Bone marrow (tissue), 2 donors: ENCODE measurements around the gene NGF.

ENCODE experiments used
- DNase-seq, 2 donors: peaks; one replicate each; lab custom pipeline; 2025; lab: John Stamatoyannopoulos, UW

The NGF gene

DNA sequence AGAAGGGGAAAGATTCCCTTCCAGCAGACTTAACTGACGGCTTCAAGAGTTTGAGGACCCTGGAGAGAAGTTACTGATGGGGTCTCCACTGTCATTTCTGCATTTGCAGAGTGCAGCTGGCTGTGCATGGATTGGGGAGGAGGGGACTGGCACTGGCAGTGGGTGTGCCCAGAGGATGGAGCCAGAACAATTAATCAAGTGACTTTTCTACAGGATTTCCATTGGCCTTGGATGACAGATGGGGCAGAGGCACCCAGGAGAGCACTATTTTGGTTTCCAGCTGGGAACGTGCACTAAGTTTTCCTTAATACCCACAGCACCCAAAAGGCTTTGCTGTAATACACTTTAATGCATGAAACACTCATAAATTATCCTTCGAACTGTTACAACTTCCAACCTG is 1.3 kb downstream of the NGF start:
- no peak for DNase-seq

DNA sequence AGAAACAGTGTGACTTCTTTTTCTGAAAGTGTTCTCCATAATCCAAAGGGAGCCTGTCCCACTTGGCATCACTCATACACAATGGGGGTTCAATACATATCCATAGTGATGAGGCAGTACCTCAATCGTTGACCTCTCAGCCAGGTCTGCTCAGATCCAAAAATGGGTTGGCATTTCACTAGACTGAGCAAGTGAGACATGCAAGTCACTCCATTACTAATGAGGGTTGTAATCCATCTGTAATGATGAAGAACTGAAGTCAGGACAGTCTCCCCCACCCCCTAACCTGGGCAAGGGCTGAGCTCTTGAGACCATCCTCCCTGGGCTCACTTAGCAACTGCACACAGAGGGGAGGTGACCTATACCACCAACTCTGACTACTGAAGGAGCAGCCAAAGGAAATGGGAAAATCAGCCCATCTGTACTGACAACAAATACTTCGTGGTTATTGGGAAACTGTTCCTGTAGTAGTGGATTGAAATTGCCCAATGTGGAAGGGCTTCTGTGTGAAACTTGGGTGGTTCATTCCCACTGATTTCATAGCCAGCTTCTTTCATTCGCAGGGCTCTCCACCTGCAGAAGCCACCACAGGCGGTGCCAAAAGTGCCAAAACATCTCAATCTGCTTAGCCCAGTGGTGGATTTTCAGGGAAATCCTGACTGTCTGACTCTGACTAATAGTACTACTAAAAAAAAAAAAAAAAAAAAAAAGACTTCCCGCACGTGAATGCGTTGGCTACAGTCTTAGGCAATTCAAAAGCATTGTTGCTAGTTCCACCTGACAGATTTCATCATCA is 5.0 kb downstream of the NGF start:
- no peak for DNase-seq

DNA sequence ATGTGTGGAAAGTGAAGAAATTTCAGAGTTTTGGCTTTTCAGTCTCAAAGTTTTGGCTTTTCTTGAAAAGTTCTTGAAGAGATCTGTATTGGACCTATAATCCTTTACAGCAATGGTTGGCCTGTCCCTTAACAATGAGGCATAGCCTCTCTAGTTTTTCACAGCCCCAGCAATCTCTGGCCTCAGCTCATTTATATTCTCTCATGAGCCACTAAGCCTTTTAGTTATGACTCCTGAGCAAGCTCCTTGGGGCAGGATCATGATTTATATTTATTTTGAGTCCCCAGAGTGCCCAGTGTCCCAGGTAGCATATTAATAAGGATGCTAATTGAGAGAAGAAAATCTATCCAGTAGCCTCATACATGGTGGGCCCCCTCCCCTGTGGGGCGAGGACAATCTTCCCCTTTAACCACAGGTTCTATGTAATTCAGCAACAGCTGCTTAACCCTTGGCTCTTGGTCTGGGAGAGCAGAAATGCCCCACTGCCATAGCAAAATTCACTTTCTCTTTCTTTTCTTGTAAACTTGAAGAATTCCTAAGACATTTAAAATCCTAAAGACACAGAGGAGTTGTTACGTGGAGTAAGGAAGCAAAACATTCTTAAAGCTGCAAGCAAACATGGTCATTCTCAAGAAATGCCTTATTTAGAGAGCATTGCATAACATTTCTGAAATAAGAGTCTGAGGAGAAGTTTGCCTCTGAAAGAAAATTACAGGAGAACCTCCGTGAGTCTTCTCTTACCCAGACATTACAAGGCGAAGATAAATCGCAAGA is 6.3 kb downstream of the NGF start:
- DNase-seq = no peak

DNA sequence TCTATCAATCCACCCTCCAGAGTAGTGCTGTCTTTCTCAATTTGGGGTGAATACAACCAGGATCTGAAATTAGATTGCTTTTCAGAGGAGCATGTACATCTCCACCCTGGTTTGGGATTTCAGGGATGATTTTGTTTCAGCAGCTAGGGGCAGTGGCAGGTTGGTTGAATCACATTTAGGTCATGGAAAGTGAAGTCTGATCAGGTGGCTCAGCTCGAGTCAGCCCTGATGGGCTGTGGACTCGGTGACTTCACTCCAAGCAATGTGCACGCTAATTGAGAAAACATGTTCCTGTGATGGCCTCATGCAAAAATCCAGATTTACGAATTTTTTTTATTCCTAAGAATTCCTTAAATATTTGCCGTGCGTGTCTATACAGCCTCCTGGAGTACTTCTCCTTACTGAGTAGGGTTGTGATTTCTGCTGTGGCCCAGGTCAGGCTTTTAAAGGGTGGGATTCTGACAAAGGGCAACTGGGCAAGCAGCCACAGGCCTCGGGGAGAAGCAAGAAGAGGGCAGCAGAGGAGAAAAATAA is 7.5 kb downstream of the NGF start:
- DNase-seq = no peak

DNA sequence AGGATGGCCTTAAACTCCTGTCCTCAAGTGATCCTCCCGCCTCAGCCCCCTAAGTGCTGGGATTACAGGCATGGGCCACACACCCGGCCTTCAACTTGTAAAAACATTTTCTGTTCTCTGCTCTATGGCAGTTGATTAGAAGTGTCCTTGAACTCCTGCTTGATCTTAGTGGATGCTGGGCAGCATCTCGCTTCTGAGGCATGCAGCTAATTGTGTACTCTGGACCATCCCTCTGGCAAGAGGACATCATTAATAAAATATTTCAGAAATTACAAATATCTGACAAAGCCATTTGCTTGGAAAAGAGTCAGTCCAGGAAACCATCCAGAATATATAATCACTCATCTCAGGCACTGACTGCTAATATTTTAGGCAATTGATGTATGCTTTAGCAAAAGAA is 8.1 kb downstream of the NGF start:
- DNase-seq = no peak

DNA sequence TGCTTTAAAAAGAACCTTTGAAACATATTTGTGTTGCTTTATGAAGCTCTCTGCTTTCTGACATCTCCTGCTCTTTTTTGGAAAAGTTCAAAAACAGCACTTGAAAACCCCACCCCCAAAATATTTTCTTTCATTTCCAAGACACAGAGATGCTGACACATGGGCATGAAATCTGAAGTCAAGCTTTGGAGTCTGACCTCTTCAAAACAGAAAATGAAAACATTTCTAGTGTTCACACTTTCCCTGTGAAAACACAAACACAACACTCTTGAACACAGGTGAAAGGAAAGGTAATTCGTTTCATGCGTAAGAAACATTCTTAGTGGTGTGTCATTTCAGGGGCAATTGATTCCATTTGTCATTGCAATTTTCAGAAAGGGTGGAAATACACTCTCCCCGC is 10.8 kb downstream of the NGF start:
- DNase-seq = no peak

DNA sequence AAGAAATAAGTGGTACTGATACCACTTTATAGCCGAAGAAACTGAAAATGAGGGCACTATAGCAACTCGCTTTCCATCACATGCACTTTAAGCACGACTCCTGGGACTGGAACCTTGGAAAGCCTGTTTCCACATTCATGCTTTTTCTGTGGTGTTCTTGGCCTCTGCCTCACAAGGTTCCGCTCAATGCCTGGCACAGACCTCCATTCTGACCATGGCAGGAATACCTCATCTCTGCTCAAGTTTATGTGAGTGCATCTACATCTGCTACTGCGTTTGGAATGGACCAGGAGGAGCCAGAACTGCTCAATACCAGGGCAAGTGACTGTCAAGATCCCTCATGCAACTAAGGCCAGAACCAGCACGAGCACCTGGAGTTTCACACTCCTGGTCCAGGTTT is 11.6 kb downstream of the NGF start:
- no peak for DNase-seq

DNA sequence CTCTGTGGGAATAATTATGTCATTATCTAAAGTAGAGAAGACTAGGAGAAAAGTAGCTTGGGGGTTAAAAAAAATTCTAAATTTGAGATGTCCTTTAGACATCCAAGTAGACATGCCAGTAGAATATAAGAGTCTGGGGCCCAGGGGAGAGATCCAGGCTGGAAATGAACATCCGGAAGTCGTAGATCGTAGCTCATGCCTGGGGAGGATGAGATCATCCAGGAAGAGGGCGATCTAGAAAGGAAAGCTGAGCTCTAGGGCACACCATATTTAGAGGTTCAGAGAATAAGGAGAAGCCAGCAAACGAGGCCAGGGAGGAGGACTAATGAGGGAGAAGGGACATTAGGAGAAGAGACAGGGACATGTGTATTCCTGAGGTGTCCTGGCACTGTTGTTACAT is 12.2 kb downstream of the NGF start:
- DNase-seq = no peak

DNA sequence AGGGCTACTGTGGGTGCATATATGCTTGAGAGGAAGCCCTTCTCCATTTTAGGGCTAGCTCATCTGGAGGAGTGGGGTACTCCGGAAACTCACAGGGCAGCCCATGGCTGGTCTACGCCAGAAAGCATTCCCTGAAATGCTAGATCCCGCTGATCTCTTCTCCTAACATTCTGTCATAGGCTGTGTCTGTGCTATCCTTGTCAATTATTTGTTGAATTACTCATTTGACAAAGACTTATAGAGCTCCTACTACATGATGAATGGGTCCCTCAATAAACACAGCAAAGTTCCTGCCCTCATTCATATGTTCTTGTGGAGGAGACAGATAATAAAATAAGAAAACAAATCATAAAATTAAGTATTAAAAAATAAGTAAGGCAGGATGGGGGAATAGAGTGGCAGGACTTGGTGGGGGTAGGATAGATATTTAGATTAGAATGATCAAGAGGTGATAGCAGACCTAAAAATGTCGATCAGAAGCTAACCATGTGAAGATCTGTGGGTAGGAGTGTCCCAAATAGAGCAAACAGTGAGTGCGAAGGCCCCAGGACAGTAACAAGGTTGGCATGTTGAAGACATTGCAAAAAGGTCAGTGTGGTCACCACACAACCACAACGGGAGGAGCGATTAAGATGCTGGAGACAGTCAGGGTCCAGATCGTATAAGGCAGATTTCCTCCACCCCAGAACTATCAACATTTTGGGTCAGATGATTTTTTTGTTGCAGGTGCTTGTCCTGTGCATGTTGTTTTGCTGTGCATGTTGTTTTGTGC is 13.2 kb downstream of the NGF start:
- DNase-seq = no peak

DNA sequence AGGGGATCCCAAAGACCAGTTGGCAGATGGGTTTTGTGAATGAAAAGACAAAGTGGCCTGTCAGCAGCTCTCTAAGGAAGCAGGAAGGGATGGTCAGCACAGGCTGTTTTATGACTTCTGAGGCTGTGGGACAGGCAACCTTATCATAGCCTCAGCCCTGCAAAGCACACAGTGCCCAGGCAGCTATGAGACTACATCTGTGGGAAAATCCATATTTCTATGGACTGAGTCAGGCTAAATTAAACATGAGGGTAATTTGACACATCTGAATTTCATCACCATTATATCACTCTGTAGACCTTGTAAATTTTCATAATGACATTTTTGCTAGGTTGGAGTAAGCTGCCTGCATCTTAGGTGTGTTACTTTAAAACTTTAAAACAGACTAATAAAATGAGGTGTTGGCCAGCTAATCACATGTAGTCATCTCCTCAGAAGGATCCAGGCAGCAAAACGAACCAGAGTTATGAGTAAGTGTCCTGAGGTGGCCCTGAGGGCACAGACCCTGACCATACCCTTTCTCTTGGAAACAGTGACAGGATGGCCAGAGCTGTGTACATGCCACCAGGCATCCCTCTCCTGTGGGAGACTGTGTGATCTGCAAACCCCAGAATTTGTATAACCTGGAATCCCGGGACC is 14.6 kb downstream of the NGF start:
- no peak for DNase-seq

DNA sequence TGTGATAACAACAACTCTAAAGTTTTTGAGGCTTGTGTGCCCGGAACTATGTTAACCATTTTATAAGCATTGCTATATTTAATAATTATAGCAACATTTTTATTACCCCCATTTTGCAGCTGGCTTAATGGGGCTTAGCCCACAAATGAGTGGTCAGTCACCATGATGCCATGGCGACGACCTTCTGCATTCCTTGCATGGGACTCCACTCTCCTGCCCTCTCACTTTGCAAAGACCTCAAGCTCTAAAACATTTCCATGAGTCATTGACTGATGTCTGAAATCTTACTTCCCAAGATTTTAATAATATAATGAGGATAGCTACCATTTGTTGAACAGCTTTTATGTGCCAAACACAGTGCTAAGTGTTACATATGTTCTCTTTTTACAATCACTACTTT is 15.4 kb downstream of the NGF start:
- no peak for DNase-seq

DNA sequence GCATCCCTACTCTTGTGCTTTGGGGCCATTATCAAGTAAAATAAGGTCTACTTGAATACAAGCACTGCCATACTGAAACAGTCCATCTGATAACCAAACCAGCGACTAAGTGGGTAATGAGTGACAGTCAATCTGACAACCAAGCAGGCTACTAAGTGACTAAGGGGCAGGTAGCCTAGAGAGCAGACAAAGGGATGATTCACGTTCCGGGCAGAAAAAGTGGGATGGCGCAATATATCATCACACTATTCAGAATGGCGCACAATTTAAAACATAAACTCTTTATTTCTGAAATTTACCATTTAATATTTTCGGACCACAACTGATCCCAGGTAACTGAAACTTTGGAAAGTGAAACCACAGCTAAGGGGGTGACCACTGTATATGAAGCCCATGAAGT is 17.7 kb downstream of the NGF start:
- no peak for DNase-seq

DNA sequence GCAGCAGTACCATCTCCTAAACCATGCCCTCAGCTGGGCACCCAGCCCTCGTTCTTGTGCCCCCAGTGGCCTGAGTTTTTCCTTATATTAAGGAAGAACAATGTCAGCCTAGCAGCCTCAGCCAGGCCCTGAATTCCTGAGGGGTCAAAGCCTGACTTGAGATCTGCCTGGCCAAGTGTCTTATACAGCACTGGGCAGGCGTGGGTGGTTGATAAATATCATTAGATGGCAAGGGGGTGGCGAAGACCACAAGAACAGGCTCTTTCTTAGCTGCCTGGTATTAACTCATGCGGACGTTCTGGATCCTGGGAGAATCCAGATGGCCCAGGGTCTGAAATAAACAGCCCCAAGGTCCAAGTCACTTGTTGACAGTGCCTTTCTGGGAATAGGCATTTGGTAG is 18.3 kb downstream of the NGF start:
- no peak for DNase-seq

DNA sequence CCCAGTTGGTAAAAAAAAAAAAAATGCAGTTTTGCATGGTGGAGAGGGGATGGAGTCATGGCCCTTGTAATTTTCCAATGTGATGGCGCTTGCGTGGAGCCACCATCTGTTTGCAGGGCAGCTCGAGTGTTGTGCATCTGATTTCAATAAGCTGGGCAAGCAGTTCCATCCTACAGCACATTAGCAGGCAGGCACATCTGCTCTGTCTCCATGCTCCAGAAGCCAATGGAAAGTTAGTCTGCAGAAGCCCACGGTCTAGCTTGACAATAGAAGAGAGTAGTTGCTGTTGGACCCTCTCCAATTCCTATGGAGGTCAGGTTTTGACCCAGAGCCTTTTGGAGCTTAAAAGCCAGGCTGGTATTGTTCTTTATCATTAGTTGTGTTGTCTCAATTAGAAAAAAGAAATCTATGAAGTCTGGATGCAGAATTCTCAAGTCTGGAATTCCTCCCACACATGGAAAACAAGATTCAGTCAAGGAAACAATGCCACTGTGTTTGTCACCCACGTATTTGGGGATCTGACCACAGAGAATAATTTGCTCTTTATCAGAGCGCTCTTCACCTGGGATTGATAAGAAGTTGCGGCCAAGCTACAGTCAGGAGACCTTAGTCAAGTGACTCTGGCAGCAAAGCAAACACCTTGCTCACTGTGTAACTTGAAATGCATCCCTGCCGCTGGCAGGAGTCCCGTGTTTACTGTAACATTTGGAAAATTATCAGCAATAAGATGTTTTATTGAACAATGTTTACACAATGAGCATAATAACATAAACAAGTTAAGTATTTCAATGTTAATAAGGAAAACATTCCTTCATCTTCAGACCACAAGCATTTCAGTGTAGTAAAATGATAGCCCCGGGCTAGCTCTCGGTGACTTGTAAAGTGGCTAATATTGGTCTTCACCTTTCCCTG is 20.7 kb downstream of the NGF start:
- no peak for DNase-seq

DNA sequence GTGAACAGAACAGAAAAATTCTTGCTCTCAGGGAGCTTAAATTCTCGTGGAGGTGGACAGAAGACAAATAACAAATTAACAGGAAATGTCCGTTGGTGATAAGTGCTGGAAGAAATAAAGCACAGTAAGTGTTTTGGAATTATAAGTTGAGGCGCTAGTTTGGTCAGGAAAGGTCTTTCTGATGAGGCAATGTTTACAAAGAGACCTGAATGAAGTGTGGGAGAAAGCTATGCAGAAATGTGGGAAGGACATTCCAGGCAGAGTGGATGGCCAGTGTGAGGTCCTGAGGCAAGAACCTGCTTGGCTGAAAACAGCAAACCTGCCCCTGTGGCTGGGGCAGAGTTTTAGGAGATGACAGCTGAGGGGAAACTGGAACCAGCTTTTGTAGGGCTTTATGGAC is 23.3 kb downstream of the NGF start:
- DNase-seq = no peak

DNA sequence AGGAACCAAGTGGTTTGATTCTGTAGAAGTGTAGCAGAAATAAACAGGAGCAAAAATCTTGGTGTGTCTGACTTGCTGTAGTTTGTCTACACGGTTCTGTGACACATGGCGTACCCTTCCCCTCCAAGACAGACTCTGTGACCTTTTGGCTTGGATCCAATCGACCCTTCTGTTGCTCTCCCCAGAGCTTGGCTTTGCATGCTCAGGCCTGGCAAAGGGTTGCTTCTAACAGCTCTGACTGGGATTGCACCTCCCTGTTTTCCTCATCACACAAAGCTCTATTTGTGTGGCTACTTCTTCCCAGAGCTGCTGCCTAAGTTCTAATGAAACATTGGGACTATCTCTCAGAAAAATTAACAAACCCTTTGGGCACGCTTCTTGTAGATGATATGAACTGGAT is 24.0 kb downstream of the NGF start:
- DNase-seq = no peak

DNA sequence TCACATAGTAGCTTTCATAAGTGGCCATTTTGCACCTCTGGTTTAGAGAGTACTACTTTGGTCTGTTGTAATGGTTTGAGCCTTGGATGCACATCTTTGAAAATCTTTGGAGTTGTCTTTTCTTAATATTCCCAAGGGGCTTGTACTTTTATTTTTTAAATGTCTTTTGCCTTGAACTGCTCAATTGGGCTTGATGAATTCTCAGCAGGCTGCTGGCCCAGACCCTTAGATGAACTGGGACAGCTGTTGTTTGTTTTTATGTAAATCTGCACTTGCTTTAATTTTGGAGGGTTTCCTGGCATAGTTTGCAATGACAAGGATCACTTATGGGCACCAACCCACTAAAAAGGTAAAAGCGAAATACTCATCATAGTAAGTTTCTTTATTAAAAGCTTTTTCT is 24.9 kb downstream of the NGF start:
- DNase-seq = no peak

DNA sequence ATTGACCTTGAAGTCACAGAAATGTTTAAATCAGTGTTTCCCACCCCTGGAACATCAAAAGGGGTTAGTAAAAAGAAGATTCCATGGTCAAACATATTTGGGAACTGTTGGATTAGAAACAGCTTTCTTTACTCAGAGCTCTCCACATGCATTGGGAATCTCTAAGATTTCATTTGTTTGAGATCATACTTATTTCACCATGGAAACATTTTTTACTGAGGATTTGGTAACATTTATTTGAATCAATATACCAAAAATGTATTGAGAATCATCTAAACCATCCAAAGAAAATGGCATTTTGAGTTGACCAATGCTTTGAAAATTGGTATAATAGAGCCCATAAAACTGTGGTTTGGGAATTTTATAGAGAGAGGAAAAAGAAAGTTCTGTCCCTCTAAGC is 25.3 kb downstream of the NGF start:
- no peak for DNase-seq

DNA sequence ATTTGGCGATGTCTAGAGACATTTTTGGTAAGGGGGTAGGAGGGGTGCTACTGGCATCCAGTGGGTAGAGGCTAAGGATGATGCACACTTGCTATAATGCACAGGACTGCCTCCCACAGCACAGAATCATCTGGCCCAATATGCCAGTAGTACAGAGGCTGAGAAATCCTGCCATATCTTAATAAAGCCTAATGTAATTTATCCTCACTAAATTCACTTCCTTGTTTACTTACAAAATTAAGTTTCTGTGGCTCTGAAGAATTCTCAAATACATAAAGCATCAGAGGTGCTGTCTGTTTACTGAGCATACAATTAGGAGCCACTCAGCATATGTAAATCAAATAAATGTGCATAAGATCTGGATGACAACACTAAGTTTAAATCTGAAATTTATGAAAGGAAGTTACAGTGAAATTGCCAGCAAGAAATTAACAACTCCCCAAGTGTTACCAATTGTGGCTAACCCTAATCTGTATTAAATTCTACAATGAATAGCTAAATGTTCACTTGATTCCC is 26.5 kb downstream of the NGF start:
- no peak for DNase-seq

DNA sequence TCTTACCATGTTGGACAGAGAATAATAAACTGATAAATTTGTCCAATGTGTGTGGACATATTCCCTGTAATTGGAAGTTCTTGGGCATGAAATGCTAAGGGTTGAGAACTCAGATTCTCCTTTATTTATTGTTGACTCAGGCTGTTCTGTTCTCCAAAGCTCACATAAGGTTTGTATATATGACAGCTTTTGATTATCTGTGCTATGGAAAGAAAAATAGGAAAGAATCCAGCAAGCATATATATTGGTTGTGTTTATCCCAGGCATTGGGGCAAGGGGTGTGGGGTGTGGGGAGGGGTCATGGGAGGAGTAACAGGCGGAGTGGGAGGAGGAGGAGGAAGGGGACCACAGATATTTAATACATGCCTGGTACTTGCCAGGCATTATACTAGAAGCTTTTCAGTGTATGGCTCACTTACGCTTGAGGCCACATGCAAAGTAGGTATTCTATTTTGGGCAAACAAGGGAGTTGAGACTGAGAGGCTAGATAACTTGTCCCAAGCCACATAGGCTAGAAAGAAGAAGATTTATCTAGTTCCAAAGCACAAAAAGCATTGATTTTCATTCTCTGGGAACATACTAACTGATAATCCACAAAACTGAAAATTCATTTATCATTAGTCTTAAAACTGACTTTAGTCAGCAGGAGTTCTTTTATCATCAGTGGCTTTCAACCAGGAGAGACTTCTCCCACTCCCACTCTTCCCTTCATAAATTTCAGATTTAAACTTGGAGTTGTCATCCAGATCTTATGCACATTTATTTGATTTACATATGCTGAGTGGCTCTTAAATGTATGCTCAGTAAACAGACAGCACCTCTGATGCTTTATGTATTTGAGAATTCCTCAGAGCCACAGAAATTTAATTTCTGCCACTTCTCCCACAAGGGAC is 27.2 kb downstream of the NGF start:
- no peak for DNase-seq
